ENCODE data around the gene MLXIPL.
"Not testable (repeated sequence)": the region's sequence is repeated elsewhere in the genome, so short reads cannot be mapped to it uniquely, and the experiment has no call there.

The MLXIPL gene

GRCh38 chr7:73659983-73660382 lies 35.7 kb upstream of the MLXIPL start:
- DNase-seq (ENCODE audit: low read depth in 1 of 2, low spot score in 1 of 2), result no peak
- in situ Hi-C loops (cut with HindIII; ENCODE audit: low pct_unique_long_range_greater_than_20kb, low sequenced_read_pairs), result no loop called here

GRCh38 chr7:73655309-73655708 lies 31.0 kb upstream of the MLXIPL start:
- DNase-seq (ENCODE audit: low read depth in 1 of 2, low spot score in 1 of 2); in situ Hi-C loops (cut with HindIII; ENCODE audit: low pct_unique_long_range_greater_than_20kb, low sequenced_read_pairs): not testable (repeated sequence)

More at GRCh38 chr7:73659983-73660382, 35.7 kb upstream of the MLXIPL start:
- no peak for TF ChIP-seq JUND (IDR thresholded peaks at IDR 0.05; ENCODE audit: low read depth)

- in situ Hi-C loops (cut with HindIII; ENCODE audit: low pct_unique_long_range_greater_than_20kb, low sequenced_read_pairs), result no loop called here
- no peak for TF ChIP-seq JUND (IDR thresholded peaks at IDR 0.05; ENCODE audit: low read depth)
- no peak for DNase-seq (ENCODE audit: low read depth in 1 of 2, low spot score in 1 of 2)
These were observed 28.2 kb upstream of the MLXIPL start for GRCh38 chr7:73652541-73652949.

GRCh38 chr7:73650524-73650923 lies 26.2 kb upstream of the MLXIPL start:
- DNase-seq (ENCODE audit: low read depth in 1 of 2, low spot score in 1 of 2), result peak in 1 of 2 experiments; percentile 30
- in situ Hi-C loops (cut with HindIII; ENCODE audit: low pct_unique_long_range_greater_than_20kb, low sequenced_read_pairs), result no loop called here
- TF ChIP-seq JUND (IDR thresholded peaks at IDR 0.05; ENCODE audit: low read depth), result no peak

- DNase-seq (ENCODE audit: low read depth in 1 of 2, low spot score in 1 of 2), result no peak
- in situ Hi-C loops (cut with HindIII; ENCODE audit: low pct_unique_long_range_greater_than_20kb, low sequenced_read_pairs), result no loop called here
- TF ChIP-seq JUND (IDR thresholded peaks at IDR 0.05; ENCODE audit: low read depth), result no peak
These were observed 25.3 kb upstream of the MLXIPL start for GRCh38 chr7:73649576-73649975.

- DNase-seq (ENCODE audit: low read depth in 1 of 2, low spot score in 1 of 2), result no peak
- no peak for TF ChIP-seq JUND (IDR thresholded peaks at IDR 0.05; ENCODE audit: low read depth)
- in situ Hi-C loops (cut with HindIII; ENCODE audit: low pct_unique_long_range_greater_than_20kb, low sequenced_read_pairs), result no loop called here
These were observed 24.4 kb upstream of the MLXIPL start for GRCh38 chr7:73648593-73649332.

GRCh38 chr7:73647725-73648592 lies 23.6 kb upstream of the MLXIPL start:
- peak in 1 of 2 experiments; percentile 47 for DNase-seq (ENCODE audit: low read depth in 1 of 2, low spot score in 1 of 2)
- in situ Hi-C loops (cut with HindIII; ENCODE audit: low pct_unique_long_range_greater_than_20kb, low sequenced_read_pairs), result no loop called here
- TF ChIP-seq JUND (IDR thresholded peaks at IDR 0.05; ENCODE audit: low read depth), result no peak

GRCh38 chr7:73646785-73647724 lies 22.7 kb upstream of the MLXIPL start:
- DNase-seq (ENCODE audit: low read depth in 1 of 2, low spot score in 1 of 2), result no peak
- no peak for TF ChIP-seq JUND (IDR thresholded peaks at IDR 0.05; ENCODE audit: low read depth)
- in situ Hi-C loops (cut with HindIII; ENCODE audit: low pct_unique_long_range_greater_than_20kb, low sequenced_read_pairs), result no loop called here

- in situ Hi-C loops (cut with HindIII; ENCODE audit: low pct_unique_long_range_greater_than_20kb, low sequenced_read_pairs), result no loop called here
- TF ChIP-seq JUND (IDR thresholded peaks at IDR 0.05; ENCODE audit: low read depth), result no peak
- DNase-seq (ENCODE audit: low read depth in 1 of 2, low spot score in 1 of 2), result no peak
These were observed 21.4 kb upstream of the MLXIPL start for GRCh38 chr7:73645643-73646174.

- in situ Hi-C loops (cut with HindIII; ENCODE audit: low pct_unique_long_range_greater_than_20kb, low sequenced_read_pairs), result no loop called here
- TF ChIP-seq JUND (IDR thresholded peaks at IDR 0.05; ENCODE audit: low read depth), result no peak
- DNase-seq (ENCODE audit: low read depth in 1 of 2, low spot score in 1 of 2), result no peak
These were observed 20.5 kb upstream of the MLXIPL start for GRCh38 chr7:73644688-73645286.

- DNase-seq (ENCODE audit: low read depth in 1 of 2, low spot score in 1 of 2), result no peak
- in situ Hi-C loops (cut with HindIII; ENCODE audit: low pct_unique_long_range_greater_than_20kb, low sequenced_read_pairs), result no loop called here
- TF ChIP-seq JUND (IDR thresholded peaks at IDR 0.05; ENCODE audit: low read depth), result no peak
These were observed 18.5 kb upstream of the MLXIPL start for GRCh38 chr7:73642834-73643233.

GRCh38 chr7:73638911-73639310 lies 14.6 kb upstream of the MLXIPL start:
- no peak for DNase-seq (ENCODE audit: low read depth in 1 of 2, low spot score in 1 of 2)
- no peak for TF ChIP-seq JUND (IDR thresholded peaks at IDR 0.05; ENCODE audit: low read depth)
- in situ Hi-C loops (cut with HindIII; ENCODE audit: low pct_unique_long_range_greater_than_20kb, low sequenced_read_pairs), result no loop called here

Data from T47D (cell line).